Smooth muscle cell of the coronary artery (primary cell): ENCODE measurements around the gene ZNF774. TPM values are rescaled to one million over a fixed set of nuclear protein-coding genes. Genes with fewer than 3 reads are reported as not detected.

Source experiments
- total RNA-seq: library from RNA; depleted of rRNA; stranded (reverse); fragments of >200 nt; gene quantifications from 2 replicates; pipeline ENCODE4 v1.2.3, GENCODE V29; 2014; ENCODE audit warnings: low replicate concordance

ZNF774 gene
- total RNA-seq: 1.1 and 1.7 TPM in 2 replicates

DNA sequence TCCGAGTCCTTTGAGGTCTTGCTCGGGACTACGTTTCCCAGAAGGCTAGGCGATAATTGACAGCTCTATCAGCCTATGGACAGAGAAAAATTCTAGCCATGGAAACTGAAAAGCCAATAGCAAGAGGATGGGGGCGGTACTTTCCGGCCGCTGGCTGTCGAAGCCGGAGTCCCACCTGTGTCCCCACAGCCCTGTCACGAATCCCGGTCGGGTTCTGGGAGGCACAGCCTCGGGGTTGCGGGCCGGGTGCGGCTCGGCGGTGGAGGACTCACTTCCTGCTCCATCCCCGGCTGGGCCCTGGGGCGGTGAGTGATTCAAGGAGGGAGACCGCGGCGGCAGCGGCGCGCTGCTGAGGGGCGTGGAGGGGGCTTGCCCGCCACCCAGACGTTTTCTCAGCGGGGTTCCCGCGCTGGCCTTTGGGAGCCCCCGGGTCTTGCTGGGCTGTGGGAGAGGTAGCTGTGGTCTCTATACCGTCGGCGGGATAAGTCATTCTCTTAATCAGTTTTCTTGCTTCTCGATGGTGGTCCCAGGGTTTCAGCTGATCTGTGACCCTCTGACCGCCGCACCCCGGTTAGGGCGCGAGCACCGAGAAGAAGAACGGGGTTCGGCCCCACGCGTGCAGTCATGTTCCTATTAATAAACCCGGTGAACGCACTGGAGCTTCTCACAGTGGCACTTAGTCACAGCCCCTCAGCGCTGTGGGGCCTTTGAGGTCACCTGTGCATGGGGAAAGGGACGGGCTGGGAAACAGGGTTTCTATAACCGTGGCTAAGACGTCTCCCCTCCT is at the start of gene ZNF774:
ZNF774 (plus strand) TSS at position 178 of the 787 bp plus-strand sequence. CDS start 2,377 bp downstream, outside the sequence.

DNA sequence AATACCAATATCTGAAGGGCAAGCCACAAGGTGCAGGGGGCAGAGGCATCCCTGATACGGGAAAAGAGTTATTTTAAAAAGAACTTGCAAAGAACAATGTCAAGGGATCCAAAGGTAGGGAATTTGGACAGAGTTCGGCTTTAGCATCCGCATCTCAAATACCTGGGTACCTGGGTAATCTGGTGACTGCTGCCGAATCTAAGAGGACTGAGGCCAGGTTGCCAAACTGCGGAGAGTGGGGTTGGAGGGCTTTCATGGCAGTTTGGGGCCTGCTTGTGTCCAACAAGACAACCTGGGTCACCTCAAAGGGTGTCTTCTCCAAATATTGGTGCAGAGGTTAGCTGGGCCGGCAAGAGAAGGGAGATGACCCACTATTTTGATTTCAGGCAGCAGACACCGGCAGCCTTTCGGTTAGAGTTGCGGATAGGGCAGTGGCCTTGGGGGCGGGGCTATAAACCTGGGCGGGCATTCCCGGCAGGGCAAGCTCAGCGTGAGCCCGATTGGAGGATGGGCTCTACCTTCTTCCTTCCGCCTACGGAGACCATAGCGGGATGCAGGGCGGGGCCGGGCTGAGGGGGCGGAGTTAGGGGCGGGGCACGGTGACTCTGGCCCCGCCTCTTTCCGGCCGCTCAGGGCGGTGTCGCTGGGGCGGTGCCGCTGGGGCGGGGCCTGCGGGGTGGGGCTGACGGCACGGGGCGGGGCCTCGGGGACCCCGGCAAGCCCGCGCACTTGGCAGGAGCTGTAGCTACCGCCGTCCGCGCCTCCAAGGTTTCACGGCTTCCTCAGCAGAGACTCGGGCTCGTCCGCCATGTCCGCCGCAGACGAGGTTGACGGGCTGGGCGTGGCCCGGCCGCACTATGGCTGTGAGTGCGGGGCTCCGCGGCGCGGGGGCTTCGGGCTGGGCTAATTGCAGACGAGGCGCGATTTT is 35.7 kb downstream of the ZNF774 start, which contains the start of gene IQGAP1:
IQGAP1 (plus strand) TSS at position 709 of the 928 bp plus-strand sequence; CDS start at position 809, 100 bp downstream.

Other genes starting within 250 kb of the ZNF774 start
- gene IDH2, start 249.8 kb upstream of the ZNF774 start, total RNA-seq: 33.7 and 140 TPM in 2 replicates
- gene SEMA4B, start 151.0 kb upstream of the ZNF774 start, total RNA-seq: 15.6 and 25.9 TPM in 2 replicates
- 31.0 and 74.5 TPM in 2 replicates for gene CIB1, start 118.3 kb upstream of the ZNF774 start, total RNA-seq
- 4.4 and 6.2 TPM in 2 replicates for gene GDPGP1, start 118.1 kb upstream of the ZNF774 start, total RNA-seq
- 0.12 TPM in 1 of 2 replicates, not detected in the other for gene TTLL13, start 102.7 kb upstream of the ZNF774 start, total RNA-seq
- gene NGRN, start 86.6 kb upstream of the ZNF774 start, total RNA-seq: 34.0 and 69.7 TPM in 2 replicates
- 119 and 177 TPM in 2 replicates for gene IQGAP1, start 36.0 kb downstream of the ZNF774 start, total RNA-seq
- gene CRTC3, start 177.6 kb downstream of the ZNF774 start, total RNA-seq: 7.1 and 9.3 TPM in 2 replicates